DOHH2 (cell line): Measurements from ENCODE around the gene CA5A.

ENCODE experiments used
- H3F3A ChIP-seq: fragments of 200-600 bp; sonication (generic), shearing (Covaris generic); 2 replicates; pipeline ENCODE4 v1.6.0; 2016; ENCODE audit warnings: antibody characterized with exemption, mild to moderate bottlenecking; ENCODE audit not compliant: control insufficient read depth, insufficient read depth
- H3K27ac ChIP-seq: fragments of 200-600 bp; sonication (generic); 2 replicates; pipeline ENCODE4 v1.5.1; 2014; ENCODE audit warnings: low read depth, mild to moderate bottlenecking, low read length, moderate library complexity
- H3K27me3 ChIP-seq: fragments of 200-600 bp; sonication (generic); 2 replicates; pipeline ENCODE4 v1.6.1; 2014; ENCODE audit warnings: mild to moderate bottlenecking, low read length, mixed read lengths; ENCODE audit not compliant: control insufficient read depth
- H3K36me3 ChIP-seq: fragments of 200-600 bp; sonication (generic); 2 replicates; pipeline ENCODE4 v1.6.1; 2014; ENCODE audit warnings: mild to moderate bottlenecking, low read length, moderate library complexity, mixed read lengths; ENCODE audit not compliant: control insufficient read depth
- H3K4me1 ChIP-seq: fragments of 200-600 bp; sonication (generic); 2 replicates; pipeline ENCODE4 v1.6.1; 2014; ENCODE audit warnings: mild to moderate bottlenecking, low read length, mixed read lengths; ENCODE audit not compliant: control insufficient read depth
- H3K4me2 ChIP-seq: fragments of 200-600 bp; sonication (generic); 2 replicates; pipeline ENCODE4 v1.6.0; 2014; ENCODE audit warnings: mild to moderate bottlenecking, low read length, moderate library complexity
- H3K4me3 ChIP-seq: fragments of 200-600 bp; sonication (generic); 2 replicates; pipeline ENCODE4 v1.5.1; 2014; ENCODE audit warnings: mild to moderate bottlenecking, low read length, mixed read lengths
- H3K79me2 ChIP-seq: fragments of 200-600 bp; sonication (generic); 2 replicates; pipeline ENCODE4 v1.6.1; 2014; ENCODE audit warnings: mild to moderate bottlenecking, low read length, mixed read lengths; ENCODE audit not compliant: control insufficient read depth
- H3K9me2 ChIP-seq: fragments of 200-600 bp; sonication (generic); replicated peaks from 2 replicates; pipeline ENCODE4 v1.6.1; 2014; ENCODE audit warnings: mild to moderate bottlenecking, low read length, mixed read lengths; ENCODE audit not compliant: control insufficient read depth
- H3K9me3 ChIP-seq: fragments of 200-600 bp; sonication (generic); 2 replicates; pipeline ENCODE4 v1.6.1; 2014; ENCODE audit warnings: antibody characterized with exemption, low read length, mixed read lengths; ENCODE audit not compliant: control insufficient read depth, insufficient read depth
- H4K20me1 ChIP-seq: fragments of 200-600 bp; sonication (generic); 2 replicates; pipeline ENCODE4 v1.6.0; 2014; ENCODE audit warnings: low read depth, mild to moderate bottlenecking, antibody characterized with exemption, low read length, moderate library complexity; ENCODE audit not compliant: control insufficient read depth, insufficient read depth
- EZH2phosphoT487 ChIP-seq: fragments of 200-600 bp; sonication (generic); IDR thresholded peaks from 2 replicates; pipeline ENCODE4 v1.6.1; 2017; ENCODE audit warnings: borderline replicate concordance, mild to moderate bottlenecking, antibody characterized with exemption, low read length, moderate library complexity, mixed read lengths
- TF ChIP-seq, protein P1 (sequence below): fragments of 200-600 bp; sonication (generic); IDR thresholded peaks from one replicate; pipeline ENCODE4 v1.5.1; 2014; ENCODE audit warnings: antibody characterized with exemption, mild to moderate bottlenecking, low read depth, low read length; ENCODE audit not compliant: poor library complexity, severe bottlenecking

CA5A gene

GRCh38 chr16:87929986-87930385 is 6.3 kb downstream of the CA5A start:
- Histone ChIP-seq H3K4me2 (no peak overlapping the region), H3K4me1 (no peaks in the 10 kb centered on the region), H3K79me2 (no peaks in the 10 kb centered on the region), H3K4me3 (no peak overlapping the region), H4K20me1 (no peaks in the 10 kb centered on the region), H3K27me3 (peaks cover 6% of the 10 kb centered on the region), H3K9me3 (no peaks in the 10 kb centered on the region), H3K27ac (no peak overlapping the region), H3K36me3 (no peaks in the 10 kb centered on the region), H3F3A (no peaks in the 10 kb centered on the region), H3K9me2 (no peaks in the 10 kb centered on the region)
- TF ChIP-seq, protein P1, sequence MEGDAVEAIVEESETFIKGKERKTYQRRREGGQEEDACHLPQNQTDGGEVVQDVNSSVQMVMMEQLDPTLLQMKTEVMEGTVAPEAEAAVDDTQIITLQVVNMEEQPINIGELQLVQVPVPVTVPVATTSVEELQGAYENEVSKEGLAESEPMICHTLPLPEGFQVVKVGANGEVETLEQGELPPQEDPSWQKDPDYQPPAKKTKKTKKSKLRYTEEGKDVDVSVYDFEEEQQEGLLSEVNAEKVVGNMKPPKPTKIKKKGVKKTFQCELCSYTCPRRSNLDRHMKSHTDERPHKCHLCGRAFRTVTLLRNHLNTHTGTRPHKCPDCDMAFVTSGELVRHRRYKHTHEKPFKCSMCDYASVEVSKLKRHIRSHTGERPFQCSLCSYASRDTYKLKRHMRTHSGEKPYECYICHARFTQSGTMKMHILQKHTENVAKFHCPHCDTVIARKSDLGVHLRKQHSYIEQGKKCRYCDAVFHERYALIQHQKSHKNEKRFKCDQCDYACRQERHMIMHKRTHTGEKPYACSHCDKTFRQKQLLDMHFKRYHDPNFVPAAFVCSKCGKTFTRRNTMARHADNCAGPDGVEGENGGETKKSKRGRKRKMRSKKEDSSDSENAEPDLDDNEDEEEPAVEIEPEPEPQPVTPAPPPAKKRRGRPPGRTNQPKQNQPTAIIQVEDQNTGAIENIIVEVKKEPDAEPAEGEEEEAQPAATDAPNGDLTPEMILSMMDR: no peak
- no peak for TF ChIP-seq EZH2phosphoT487

DNA sequence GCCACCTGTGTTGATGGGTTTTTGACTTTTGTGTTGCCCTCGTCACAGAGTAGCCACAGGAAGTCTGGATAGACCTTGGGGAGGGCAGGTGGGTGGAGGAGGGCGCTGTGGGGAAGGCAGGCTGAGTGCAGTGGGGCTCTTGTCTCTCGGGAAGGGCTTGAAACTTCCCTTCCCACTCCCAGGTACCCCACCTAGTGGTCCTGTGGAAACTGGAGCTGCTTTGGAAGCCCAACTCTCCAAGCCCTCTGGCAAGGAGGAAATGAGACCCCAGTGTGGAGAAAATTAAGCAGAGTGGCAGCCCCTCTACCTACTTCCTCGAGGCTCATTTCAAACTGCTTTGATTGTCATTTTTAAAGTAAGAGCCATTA is 9.2 kb downstream of the CA5A start:
- TF ChIP-seq, protein P1: no peak
- no peak for TF ChIP-seq EZH2phosphoT487
- Histone ChIP-seq H3K9me3 (no peaks in the 10 kb centered on the region), H3K79me2 (no peaks in the 10 kb centered on the region), H3K4me1 (peaks cover 6% of the 10 kb centered on the region), H3K36me3 (no peaks in the 10 kb centered on the region), H3K27ac (no peak overlapping the region), H3F3A (no peaks in the 10 kb centered on the region), H3K4me3 (no peak overlapping the region), H3K4me2 (no peak overlapping the region), H3K9me2 (no peaks in the 10 kb centered on the region), H4K20me1 (no peaks in the 10 kb centered on the region), H3K27me3 (peaks cover 34% of the 10 kb centered on the region)

- Histone ChIP-seq H3K4me1 (peaks cover 6% of the 10 kb centered on the region), H3K27me3 (peaks cover 34% of the 10 kb centered on the region), H3K36me3 (no peaks in the 10 kb centered on the region), H3K79me2 (no peaks in the 10 kb centered on the region), H3K4me3 (no peak overlapping the region), H3K27ac (no peak overlapping the region), H3F3A (no peaks in the 10 kb centered on the region), H4K20me1 (no peaks in the 10 kb centered on the region), H3K9me3 (no peaks in the 10 kb centered on the region), H3K4me2 (no peak overlapping the region), H3K9me2 (no peaks in the 10 kb centered on the region)
- no peak for TF ChIP-seq EZH2phosphoT487
- TF ChIP-seq, protein P1: no peak
Measured at GRCh38 chr16:87926246-87927194, 9.8 kb downstream of the CA5A start.
